SK-N-SH (cell line): Measurements from ENCODE around the gene PHF23.

Experiments
- CTCF ChIP-seq: fragments of 200-600 bp; sonication (generic); IDR thresholded peaks from 2 replicates; pipeline ENCODE4 v1.6.1; 2017; ENCODE audit warnings: antibody characterized with exemption, mild to moderate bottlenecking, moderate library complexity
- FOXJ3 ChIP-seq: sonication (generic); formaldehyde crosslinking; IDR thresholded peaks from 2 replicates; pipeline ENCODE4 v1.5.1; 2020; ENCODE audit warnings: mild to moderate bottlenecking, missing genetic modification reagents
- TCF12 ChIP-seq: IDR thresholded peaks from 2 replicates; pipeline ENCODE4 v1.4.0; 2012

DNA sequence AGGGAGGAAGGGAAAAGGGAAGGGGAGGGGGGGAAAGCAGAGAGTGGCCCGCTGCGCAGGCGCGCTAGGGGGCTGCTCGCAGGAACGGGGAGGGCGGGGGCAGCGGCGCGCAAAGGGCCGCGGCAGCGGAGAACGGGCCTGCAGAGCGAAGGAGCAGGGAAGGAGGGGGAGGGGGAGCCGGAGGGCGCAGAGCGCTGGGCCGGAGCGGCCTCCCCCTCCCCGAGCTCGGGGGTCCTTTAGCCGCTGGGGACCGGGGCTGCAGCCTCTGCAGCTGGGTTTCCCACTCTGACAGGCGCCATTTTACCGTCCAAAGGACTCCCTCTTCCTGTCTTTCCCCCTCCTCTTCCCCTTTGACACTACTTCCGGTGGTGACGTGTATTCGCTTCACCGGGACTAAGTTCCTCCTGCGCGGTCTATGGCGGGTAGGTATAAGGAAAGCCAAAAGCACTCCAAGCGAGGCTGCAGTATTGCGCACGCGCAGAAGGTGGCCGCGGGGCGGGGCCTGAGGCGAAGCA is 12.5 kb upstream of the PHF23 start, which contains the start of gene CTDNEP1:
- TF ChIP-seq CTCF, result no peak
- TF ChIP-seq TCF12, result no peak
- TF ChIP-seq FOXJ3 (CRISPR knock-in tag), result no peak
